T-helper 2 cell treated with Interferon-gamma antibody and Interleukin-4, amounts not matched to agents 5 μg/mL and 100 μg/mL, for 36 hours (primary cell): ENCODE measurements around the gene TMPRSS13.
A peak's percentile ranks its signal among the peaks of the same experiment; 100 is the strongest.

Experiments
- DNase-seq: peaks from one replicate; pipeline ENCODE4 v3.0.0; 2021; ENCODE audit warnings: low spot score
- H3K27ac Mint-ChIP-seq: one replicate; pipeline ENCODE4 v1.8.0; 2021; ENCODE audit warnings: mild to moderate bottlenecking, mixed read lengths
- H3K27me3 Mint-ChIP-seq: one replicate; pipeline ENCODE4 v1.8.0; 2021; ENCODE audit warnings: low read depth, mixed read lengths
- H3K36me3 Mint-ChIP-seq: one replicate; pipeline ENCODE4 v1.8.0; 2021; ENCODE audit warnings: low read depth, mixed read lengths
- H3K4me1 Mint-ChIP-seq: one replicate; pipeline ENCODE4 v1.8.0; 2021; ENCODE audit warnings: low read depth, mixed read lengths
- H3K4me3 Mint-ChIP-seq: one replicate; pipeline ENCODE4 v1.8.0; 2022; ENCODE audit warnings: mild to moderate bottlenecking, moderate library complexity, mixed read lengths
- H3K9me3 Mint-ChIP-seq: one replicate; pipeline ENCODE4 v1.8.0; 2021; ENCODE audit warnings: mixed read lengths

Gene TMPRSS13

GRCh38 chr11:117876341-117877119, 52.7 kb downstream of the TMPRSS13 start, which contains the start of gene FXYD6:
FXYD6 (minus strand) TSS chr11:117876658; CDS start chr11:117842776, 33,882 bp downstream.
- H3K27me3 Mint-ChIP-seq: peaks cover 74% of the 10 kb centered on the region
- no peaks in the 10 kb centered on the region for H3K9me3 Mint-ChIP-seq
- no peak for DNase-seq
- H3K27ac Mint-ChIP-seq: no peak within 1 kb of the TSS
- no peaks in the 10 kb centered on the region for H3K36me3 Mint-ChIP-seq
- peak within 1 kb of the TSS; percentile 82 for H3K4me3 Mint-ChIP-seq
- H3K4me1 Mint-ChIP-seq: peaks cover 20% of the 10 kb centered on the region

- DNase-seq: no peak
- Mint-ChIP-seq H3K27me3 (peaks cover 71% of the 10 kb centered on the region), H3K4me3 (peak overlapping the region; percentile 82), H3K9me3 (no peaks in the 10 kb centered on the region), H3K4me1 (peaks cover 20% of the 10 kb centered on the region), H3K36me3 (no peaks in the 10 kb centered on the region), H3K27ac (no peak overlapping the region)
Measured at GRCh38 chr11:117876059-117876340, 53.2 kb downstream of the TMPRSS13 start.

- H3K36me3 Mint-ChIP-seq: no peaks in the 10 kb centered on the region
- peaks cover 67% of the 10 kb centered on the region for H3K27me3 Mint-ChIP-seq
- peak overlapping the region; percentile 82 for H3K4me3 Mint-ChIP-seq
- H3K9me3 Mint-ChIP-seq: no peaks in the 10 kb centered on the region
- H3K27ac Mint-ChIP-seq: no peak overlapping the region
- H3K4me1 Mint-ChIP-seq: peaks cover 20% of the 10 kb centered on the region
- no peak for DNase-seq
Measured at GRCh38 chr11:117875382-117876058, 53.7 kb downstream of the TMPRSS13 start.

- H3K36me3 Mint-ChIP-seq: no peaks in the 10 kb centered on the region
- no peak overlapping the region for H3K27ac Mint-ChIP-seq
- H3K27me3 Mint-ChIP-seq: peaks cover 61% of the 10 kb centered on the region
- H3K9me3 Mint-ChIP-seq: no peaks in the 10 kb centered on the region
- H3K4me1 Mint-ChIP-seq: peaks cover 20% of the 10 kb centered on the region
- no peak for DNase-seq
- H3K4me3 Mint-ChIP-seq: peak overlapping the region; percentile 82
Measured at GRCh38 chr11:117874910-117875381, 54.3 kb downstream of the TMPRSS13 start.

GRCh38 chr11:117874253-117874909, 54.8 kb downstream of the TMPRSS13 start:
- H3K27me3 Mint-ChIP-seq: peaks cover 58% of the 10 kb centered on the region
- DNase-seq: no peak
- no peak overlapping the region for H3K27ac Mint-ChIP-seq
- H3K36me3 Mint-ChIP-seq: no peaks in the 10 kb centered on the region
- H3K4me3 Mint-ChIP-seq: no peak overlapping the region
- H3K4me1 Mint-ChIP-seq: peaks cover 20% of the 10 kb centered on the region
- no peaks in the 10 kb centered on the region for H3K9me3 Mint-ChIP-seq

- H3K27me3 Mint-ChIP-seq: peaks cover 54% of the 10 kb centered on the region
- no peaks in the 10 kb centered on the region for H3K9me3 Mint-ChIP-seq
- DNase-seq: no peak
- H3K36me3 Mint-ChIP-seq: no peaks in the 10 kb centered on the region
- no peak overlapping the region for H3K27ac Mint-ChIP-seq
- no peak overlapping the region for H3K4me3 Mint-ChIP-seq
- peaks cover 20% of the 10 kb centered on the region for H3K4me1 Mint-ChIP-seq
Measured at GRCh38 chr11:117873828-117874125, 55.4 kb downstream of the TMPRSS13 start.

GRCh38 chr11:117872975-117873827, 56.0 kb downstream of the TMPRSS13 start:
- no peak for DNase-seq
- Mint-ChIP-seq H3K27me3 (peaks cover 51% of the 10 kb centered on the region), H3K9me3 (no peaks in the 10 kb centered on the region), H3K4me1 (peaks cover 20% of the 10 kb centered on the region), H3K36me3 (no peaks in the 10 kb centered on the region), H3K4me3 (no peak overlapping the region), H3K27ac (no peak overlapping the region)

- Mint-ChIP-seq H3K36me3 (no peaks in the 10 kb centered on the region), H3K27me3 (peaks cover 46% of the 10 kb centered on the region), H3K4me3 (no peak overlapping the region), H3K27ac (no peak overlapping the region), H3K9me3 (no peaks in the 10 kb centered on the region), H3K4me1 (peaks cover 20% of the 10 kb centered on the region)
- DNase-seq: no peak
Measured at GRCh38 chr11:117872420-117872961, 56.7 kb downstream of the TMPRSS13 start.

GRCh38 chr11:117871784-117872183, 57.4 kb downstream of the TMPRSS13 start:
- no peaks in the 10 kb centered on the region for H3K9me3 Mint-ChIP-seq
- H3K27ac Mint-ChIP-seq: no peak overlapping the region
- peaks cover 19% of the 10 kb centered on the region for H3K4me1 Mint-ChIP-seq
- peaks cover 42% of the 10 kb centered on the region for H3K27me3 Mint-ChIP-seq
- no peak overlapping the region for H3K4me3 Mint-ChIP-seq
- no peak for DNase-seq
- no peaks in the 10 kb centered on the region for H3K36me3 Mint-ChIP-seq

- peaks cover 17% of the 10 kb centered on the region for H3K4me1 Mint-ChIP-seq
- H3K4me3 Mint-ChIP-seq: no peak overlapping the region
- no peaks in the 10 kb centered on the region for H3K9me3 Mint-ChIP-seq
- H3K27ac Mint-ChIP-seq: no peak overlapping the region
- no peak for DNase-seq
- H3K27me3 Mint-ChIP-seq: peaks cover 39% of the 10 kb centered on the region
- H3K36me3 Mint-ChIP-seq: no peaks in the 10 kb centered on the region
Measured at GRCh38 chr11:117871160-117871559, 58.0 kb downstream of the TMPRSS13 start.

GRCh38 chr11:117870103-117870952, 58.9 kb downstream of the TMPRSS13 start:
- H3K4me1 Mint-ChIP-seq: peaks cover 11% of the 10 kb centered on the region
- no peak for DNase-seq
- no peak overlapping the region for H3K4me3 Mint-ChIP-seq
- H3K27ac Mint-ChIP-seq: no peak overlapping the region
- H3K27me3 Mint-ChIP-seq: peaks cover 30% of the 10 kb centered on the region
- no peaks in the 10 kb centered on the region for H3K36me3 Mint-ChIP-seq
- H3K9me3 Mint-ChIP-seq: no peaks in the 10 kb centered on the region

GRCh38 chr11:117869604-117870003, 59.6 kb downstream of the TMPRSS13 start:
- peaks cover 25% of the 10 kb centered on the region for H3K27me3 Mint-ChIP-seq
- no peak for DNase-seq
- H3K4me1 Mint-ChIP-seq: peaks cover 6% of the 10 kb centered on the region
- H3K9me3 Mint-ChIP-seq: no peaks in the 10 kb centered on the region
- no peak overlapping the region for H3K4me3 Mint-ChIP-seq
- no peaks in the 10 kb centered on the region for H3K36me3 Mint-ChIP-seq
- H3K27ac Mint-ChIP-seq: no peak overlapping the region
